OCI-M2 (cell line): Measurements from ENCODE around the gene NT5E.

Source experiments
- DNase-seq: peaks from one replicate; lab custom pipeline; 2025; ENCODE audit not compliant: unreplicated experiment; lab: John Stamatoyannopoulos, UW

Gene NT5E

GRCh38 chr6:85459224-85459901 lies 9.5 kb downstream of the NT5E start:
- no peak for DNase-seq

DNA sequence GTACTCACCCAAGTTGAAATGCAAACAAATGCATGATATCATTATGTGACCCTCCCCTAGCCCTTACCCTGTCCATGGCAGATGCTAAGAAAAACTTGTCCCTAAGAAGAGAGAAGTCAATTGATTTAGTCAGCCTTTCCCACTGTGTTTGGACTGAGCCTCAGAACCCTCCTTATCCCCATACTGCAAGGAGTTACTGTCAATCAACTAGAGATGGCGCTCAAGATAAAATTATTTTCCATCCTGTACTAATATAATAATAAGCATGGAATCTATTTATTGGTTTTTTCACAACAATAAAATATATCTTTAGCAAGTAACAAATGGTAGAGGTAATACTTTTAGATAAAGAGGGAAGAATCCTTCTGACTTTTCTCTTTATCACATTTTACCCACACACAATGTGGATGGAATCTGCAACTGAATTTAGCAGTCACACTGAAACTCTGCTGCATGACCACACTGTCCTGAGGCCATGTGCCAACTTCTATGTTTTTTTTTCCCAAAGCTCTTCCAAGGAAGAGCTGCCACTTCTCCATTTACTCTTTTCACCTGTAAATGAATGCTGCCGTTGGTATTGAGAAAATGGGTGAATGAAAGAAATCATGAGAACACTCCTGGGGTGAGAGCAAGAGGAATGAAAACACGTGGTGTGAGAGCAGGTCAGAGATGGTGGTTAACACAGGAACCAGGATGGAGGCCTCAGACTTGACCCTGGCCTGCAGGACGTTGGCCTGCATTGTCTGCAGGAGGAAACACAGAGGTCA lies 10.5 kb downstream of the NT5E start:
- DNase-seq = no peak

- DNase-seq = no peak
Measured at GRCh38 chr6:85460921-85461797, 11.3 kb downstream of the NT5E start.

GRCh38 chr6:85461798-85462170 lies 11.9 kb downstream of the NT5E start:
- no peak for DNase-seq

DNA sequence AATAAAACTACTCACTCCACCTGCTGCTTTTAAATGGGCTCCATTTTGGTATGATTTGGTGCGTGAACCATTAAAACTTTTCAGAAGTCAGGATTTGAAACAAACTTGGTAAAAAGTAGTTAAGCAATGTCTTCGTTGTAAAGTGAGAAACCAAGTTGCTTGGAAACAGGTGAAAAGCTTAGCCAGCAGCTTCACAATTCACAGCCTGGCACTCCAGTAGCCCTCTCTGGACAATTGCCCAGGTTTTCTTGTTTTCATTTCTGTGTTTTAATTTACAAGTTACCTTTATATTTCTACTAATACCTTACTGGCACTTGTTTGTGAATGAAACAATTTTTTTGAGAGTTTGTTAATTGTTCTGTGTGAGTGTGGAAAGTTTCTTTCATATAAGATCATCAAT lies 12.8 kb downstream of the NT5E start:
- DNase-seq = no peak

GRCh38 chr6:85463621-85464259 lies 13.9 kb downstream of the NT5E start:
- no peak for DNase-seq

DNA sequence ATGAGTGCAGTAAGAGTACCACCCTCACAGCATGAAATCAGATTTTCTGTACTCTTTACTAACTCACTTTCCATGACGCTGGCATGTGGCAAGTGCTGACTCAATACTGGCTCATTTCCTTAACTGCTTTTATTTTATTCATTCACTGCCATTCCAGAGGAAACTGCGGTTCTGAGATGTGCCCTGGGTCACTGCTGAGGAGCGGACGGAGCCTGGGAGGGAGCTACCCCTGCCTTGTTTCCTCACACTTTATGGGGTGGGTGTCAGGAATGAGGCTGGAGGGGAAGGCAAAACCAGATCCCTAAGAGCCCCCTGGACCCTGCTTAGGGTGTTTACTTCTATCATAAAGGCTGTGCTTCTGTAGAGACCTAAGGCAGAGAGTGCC lies 14.4 kb downstream of the NT5E start:
- no peak for DNase-seq

GRCh38 chr6:85464722-85465150 lies 14.9 kb downstream of the NT5E start:
- DNase-seq = no peak

DNA sequence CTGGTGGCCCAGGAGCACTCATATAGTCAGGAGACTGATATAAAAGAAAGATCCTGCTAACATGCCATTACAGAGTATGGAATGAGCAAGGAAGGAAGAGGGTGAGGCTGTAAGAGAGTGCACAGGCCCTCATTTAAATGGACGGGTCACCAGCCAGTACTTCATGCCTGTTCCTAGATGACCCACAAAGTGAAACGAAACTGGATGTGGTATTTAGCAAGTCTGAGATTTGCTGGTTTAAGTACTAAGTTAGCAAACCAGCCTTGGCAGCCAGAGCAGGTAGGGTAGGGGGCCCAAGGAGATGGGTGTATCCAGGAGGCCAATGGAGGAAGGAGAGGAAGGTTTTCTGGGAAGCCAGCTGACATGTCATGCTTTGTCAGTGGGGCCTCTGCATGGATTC lies 15.9 kb downstream of the NT5E start:
- DNase-seq = no peak

GRCh38 chr6:85468326-85468725 lies 18.4 kb downstream of the NT5E start:
- DNase-seq = no peak

DNA sequence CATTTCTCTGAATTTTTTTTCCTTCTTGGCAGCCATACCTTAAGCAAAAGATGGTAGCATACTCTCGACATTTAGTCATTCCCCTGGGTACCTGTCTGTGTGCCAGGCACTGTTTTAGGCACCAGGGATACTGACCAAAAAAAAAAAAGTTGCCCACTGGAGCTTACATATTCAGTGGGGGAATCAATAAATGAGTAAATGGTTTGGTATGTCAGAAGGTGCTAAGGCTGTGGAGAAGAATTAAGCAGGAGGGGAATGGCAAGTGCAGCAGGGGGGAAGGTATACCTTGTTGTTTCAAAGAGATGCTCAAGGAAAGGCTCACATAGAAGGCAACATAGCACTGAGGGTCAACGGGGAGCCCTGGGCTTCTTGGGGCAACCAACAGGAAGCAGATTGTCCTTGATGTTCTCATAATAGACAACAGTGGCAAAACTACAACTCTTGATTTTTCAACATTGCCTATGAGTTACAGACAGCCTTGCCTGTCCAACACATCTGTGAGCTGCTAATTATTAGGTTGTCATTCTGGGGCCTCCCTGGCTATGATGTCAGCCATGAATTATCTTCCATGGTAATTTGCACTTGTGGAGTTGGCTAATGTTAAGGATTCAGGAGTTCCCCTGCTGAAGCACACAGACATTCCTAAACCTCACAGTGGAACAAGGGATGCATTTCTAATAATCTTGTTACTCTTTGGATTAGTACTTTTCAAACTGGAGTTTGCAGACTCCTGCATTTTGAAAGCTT lies 19.6 kb downstream of the NT5E start:
- DNase-seq = no peak

DNA sequence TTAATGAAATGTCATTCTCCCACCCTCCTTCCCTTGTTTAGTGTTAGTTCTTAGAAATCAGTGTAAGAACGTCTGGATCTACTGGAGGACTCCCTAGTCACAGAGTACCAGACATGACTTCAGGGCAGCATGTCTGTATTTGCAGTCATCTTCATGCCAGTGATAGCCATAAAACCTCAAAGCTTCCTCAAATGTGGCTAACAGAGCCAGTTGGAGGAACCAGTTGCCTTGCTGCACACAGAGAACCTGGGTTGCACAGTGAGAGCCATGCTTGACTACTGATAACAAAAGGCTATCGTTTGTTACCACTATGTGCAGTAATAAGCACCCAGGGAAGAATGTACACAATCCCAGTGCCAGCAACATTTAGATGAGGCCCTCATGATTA lies 20.1 kb downstream of the NT5E start:
- DNase-seq = no peak

- DNase-seq = no peak
Measured at GRCh38 chr6:85472744-85473143, 22.9 kb downstream of the NT5E start.

- DNase-seq = no peak
Measured at GRCh38 chr6:85473748-85474147, 23.9 kb downstream of the NT5E start.

- DNase-seq = no peak
Measured at GRCh38 chr6:85476532-85476931, 26.6 kb downstream of the NT5E start.

GRCh38 chr6:85479208-85479607 lies 29.3 kb downstream of the NT5E start:
- no peak for DNase-seq

GRCh38 chr6:85482206-85482904 lies 32.5 kb downstream of the NT5E start:
- DNase-seq = no peak

DNA sequence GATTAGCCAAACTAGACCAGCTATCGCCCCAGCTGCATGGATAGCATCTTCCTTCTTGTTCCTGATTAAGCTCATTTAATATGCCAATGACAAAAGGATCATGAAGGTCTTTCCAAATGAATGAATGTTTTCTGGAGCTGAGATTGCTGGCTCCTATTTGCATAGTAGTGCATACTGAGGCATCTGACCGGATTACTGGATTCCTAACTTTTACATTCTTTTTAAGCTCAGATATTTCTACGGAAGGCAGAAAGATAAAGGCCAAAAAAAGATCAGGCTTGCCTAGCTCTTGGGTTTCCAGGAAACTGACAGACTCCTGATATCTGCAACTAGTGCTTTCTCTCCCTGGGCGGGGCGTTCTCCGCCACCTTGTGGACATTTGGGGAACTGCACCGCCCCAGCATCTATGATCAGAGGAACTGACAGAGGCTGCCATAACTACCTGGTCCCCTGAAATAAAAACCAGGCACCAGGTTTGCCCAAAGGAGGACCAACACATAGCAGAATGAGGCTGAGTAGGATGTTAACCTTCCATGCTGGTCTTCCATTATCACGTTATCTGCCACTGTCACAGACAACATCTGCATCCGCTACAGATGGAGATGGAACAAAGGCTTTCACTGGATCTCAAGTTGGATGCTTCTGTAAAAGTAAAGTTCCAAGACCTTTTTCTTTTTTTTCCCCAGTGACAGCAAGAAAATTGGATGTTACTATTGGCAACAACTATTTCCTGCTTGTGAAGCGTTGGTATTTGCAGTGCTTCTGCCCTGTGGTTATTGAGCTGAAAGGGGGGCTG lies 33.2 kb downstream of the NT5E start:
- DNase-seq = peak; percentile 80

DNA sequence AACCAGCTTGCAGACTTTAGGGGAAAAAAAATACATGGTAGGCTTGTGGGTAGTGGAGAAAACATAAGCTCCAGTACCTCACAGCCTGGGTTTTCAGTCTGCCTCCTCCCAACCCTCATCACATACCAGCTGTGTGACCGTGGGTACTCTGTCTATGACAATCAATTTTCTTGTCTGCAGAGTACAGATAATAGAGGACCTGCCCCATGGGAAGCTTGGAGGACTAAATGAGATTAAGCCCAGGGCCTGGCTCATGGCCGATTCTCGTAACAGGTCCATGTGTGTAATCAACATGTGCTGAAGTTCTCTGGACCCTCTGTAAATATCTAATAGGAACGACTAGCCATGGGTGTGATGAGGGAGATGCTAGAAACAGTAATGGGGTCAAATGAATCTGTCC lies 34.0 kb downstream of the NT5E start:
- no peak for DNase-seq
